HL-60 (cell line): Measurements from ENCODE around the gene GALNT9.

Experiments used
- CTCF ChIP-seq: IDR thresholded peaks from one replicate; pipeline ENCODE4 v1.5.1; 2011; ENCODE audit warnings: low read length, control low read depth, inconsistent platforms; ENCODE audit not compliant: insufficient read depth
- GABPA ChIP-seq: IDR thresholded peaks from 2 replicates; pipeline ENCODE4 v1.6.1; 2012; ENCODE audit warnings: low read depth
- POLR2AphosphoS5 ChIP-seq: IDR thresholded peaks from 2 replicates; pipeline ENCODE4 v1.6.1; 2012; ENCODE audit warnings: low read depth
- REST ChIP-seq: IDR thresholded peaks from 2 replicates; pipeline ENCODE4 v1.6.1; 2012; ENCODE audit warnings: low read depth; ENCODE audit not compliant: insufficient replicate concordance

- no peak for TF ChIP-seq CTCF
- TF ChIP-seq REST: no peak
- TF ChIP-seq GABPA: no peak
- TF ChIP-seq POLR2AphosphoS5: no peak
Observed at GRCh38 chr12:132366341-132366861, 37.0 kb upstream of the GALNT9 start.
